ENCODE measurements around the gene AGBL2. TPM values are rescaled to one million over a fixed set of nuclear protein-coding genes. Genes with fewer than 3 reads are reported as not detected.

Gene AGBL2
- total and polyA plus RNA-seq, 4 donors, result 0.36 to 3.6 (median 2.4) TPM

GRCh38 chr11:47659276-47659675, 55.9 kb downstream of the AGBL2 start:
- Histone ChIP-seq H3K4me3 (ENCODE audit: low read depth in 1 of 3, low read length in 3 of 3) (no peak overlapping the region), H3K27me3 (ENCODE audit: control insufficient read depth in 4 of 4, insufficient read depth in 4 of 4, low read length in 3 of 4) (no peaks in the 10 kb centered on the region), H3K36me3 (ENCODE audit: control insufficient read depth in 4 of 4, insufficient read depth in 3 of 4, low read depth in 1 of 4, low read length in 3 of 4) (no peaks in the 10 kb centered on the region), H3K4me1 (ENCODE audit: control insufficient read depth in 4 of 4, insufficient read depth in 4 of 4, low read length in 3 of 4) (no peaks in the 10 kb centered on the region), H3K9me3 (ENCODE audit: control insufficient read depth in 4 of 4, low read length in 3 of 4) (no peaks in the 10 kb centered on the region), H3K27ac (ENCODE audit: low read depth in 1 of 2, low read length in 2 of 2) (no peak overlapping the region), H3K9ac (ENCODE audit: low read depth in 1 of 2, low read length in 2 of 2) (no peak overlapping the region)
- 83% methylated on average over 4 of the region's 4 CpGs for WGBS
- no peak for TF ChIP-seq REST (IDR thresholded peaks at IDR 0.05)
- TF ChIP-seq HNF4A (conservative IDR thresholded peaks at IDR 0.05), result no peak
- no peak for TF ChIP-seq HNF4G (IDR thresholded peaks at IDR 0.05)
- no peak for TF ChIP-seq FOXA1 (IDR thresholded peaks at IDR 0.05)
- no peak for TF ChIP-seq SP1 (IDR thresholded peaks at IDR 0.05)
- no peak for TF ChIP-seq RXRA (IDR thresholded peaks at IDR 0.05)
- no peak for TF ChIP-seq EGR1 (IDR thresholded peaks at IDR 0.05; ENCODE audit: low read depth in 2 of 2)
- no peak for TF ChIP-seq YY1 (IDR thresholded peaks at IDR 0.05)
- TF ChIP-seq ATF3 (IDR thresholded peaks at IDR 0.05), result no peak
- no peak for TF ChIP-seq TAF1 (conservative IDR thresholded peaks at IDR 0.05)
- no peak for TF ChIP-seq NR2F2 (IDR thresholded peaks at IDR 0.05)
- TF ChIP-seq JUND (IDR thresholded peaks at IDR 0.05), result no peak
- no peak for DNase-seq (ENCODE audit: low spot score)

- Histone ChIP-seq H3K9ac (ENCODE audit: low read depth in 1 of 2, low read length in 2 of 2) (no peak overlapping the region), H3K36me3 (ENCODE audit: control insufficient read depth in 4 of 4, insufficient read depth in 3 of 4, low read depth in 1 of 4, low read length in 3 of 4) (no peaks in the 10 kb centered on the region), H3K27me3 (ENCODE audit: control insufficient read depth in 4 of 4, insufficient read depth in 4 of 4, low read length in 3 of 4) (no peaks in the 10 kb centered on the region), H3K4me3 (ENCODE audit: low read depth in 1 of 3, low read length in 3 of 3) (no peak overlapping the region), H3K27ac (ENCODE audit: low read depth in 1 of 2, low read length in 2 of 2) (no peak overlapping the region), H3K4me1 (ENCODE audit: control insufficient read depth in 4 of 4, insufficient read depth in 4 of 4, low read length in 3 of 4) (no peaks in the 10 kb centered on the region), H3K9me3 (ENCODE audit: control insufficient read depth in 4 of 4, low read length in 3 of 4) (peaks cover 0 to 8% (median 0%) of the 10 kb centered on the region in 4 donors)
- WGBS, result 85% methylated on average over 6 of the region's 6 CpGs
- TF ChIP-seq MAX (IDR thresholded peaks at IDR 0.05) (no peak), NR2F2 (IDR thresholded peaks at IDR 0.05) (no peak), RXRA (IDR thresholded peaks at IDR 0.05) (no peak), EGR1 (IDR thresholded peaks at IDR 0.05; ENCODE audit: low read depth in 2 of 2) (no peak), HNF4G (IDR thresholded peaks at IDR 0.05) (no peak), ZBTB33 (IDR thresholded peaks at IDR 0.05) (no peak), FOXA2 (IDR thresholded peaks at IDR 0.05) (no peak), HNF4A (conservative IDR thresholded peaks at IDR 0.05) (no peak), REST (IDR thresholded peaks at IDR 0.05) (no peak), GABPA (IDR thresholded peaks at IDR 0.05 in 1 of 2, conservative IDR thresholded peaks at IDR 0.05 in 1 of 2) (no peak), TAF1 (conservative IDR thresholded peaks at IDR 0.05) (no peak)
- DNase-seq (ENCODE audit: low spot score), result no peak
Observed at GRCh38 chr11:47656260-47656885, 58.8 kb downstream of the AGBL2 start.

Measured in liver (tissue), 9 donors.